A549 treated with Hydrocortisone at 1 μM for 4 hours (cell line): ENCODE results near the gene OR52I2. TPM values are rescaled to one million over a fixed set of nuclear protein-coding genes. Genes with fewer than 3 reads are reported as not detected.

ENCODE experiments used
- total RNA-seq: library from RNA; stranded (reverse); fragments of 200-300 nt; extraction: Qiagen RNA extraction; gene quantifications from 5 replicates; pipeline ENCODE4 v1.2.3, GENCODE V29; 2022

The OR52I2 gene
- not detected in 5 replicates for total RNA-seq

DNA sequence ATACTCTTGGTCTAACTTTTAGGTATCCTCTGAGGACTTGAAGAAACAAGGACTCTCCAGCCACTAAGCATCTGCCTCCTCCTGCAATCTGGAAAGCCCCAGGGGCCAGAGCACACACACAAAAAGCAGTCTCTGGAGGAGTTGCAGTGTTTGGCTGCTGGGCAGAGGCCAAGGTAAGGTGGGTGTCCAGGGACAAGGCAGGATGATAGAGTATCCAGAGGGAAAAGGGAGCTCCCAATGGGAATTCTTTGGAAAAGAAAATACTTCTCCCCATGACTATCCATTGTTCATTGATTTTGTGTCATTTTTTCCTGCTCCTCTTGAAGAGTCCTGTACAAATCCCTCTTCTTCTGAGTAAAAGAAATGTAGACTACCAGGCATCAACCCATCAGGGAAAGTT lies at the start of gene OR52I2:
OR52I2 (plus strand) TSS at position 301 of the 400 bp plus-strand sequence.

DNA sequence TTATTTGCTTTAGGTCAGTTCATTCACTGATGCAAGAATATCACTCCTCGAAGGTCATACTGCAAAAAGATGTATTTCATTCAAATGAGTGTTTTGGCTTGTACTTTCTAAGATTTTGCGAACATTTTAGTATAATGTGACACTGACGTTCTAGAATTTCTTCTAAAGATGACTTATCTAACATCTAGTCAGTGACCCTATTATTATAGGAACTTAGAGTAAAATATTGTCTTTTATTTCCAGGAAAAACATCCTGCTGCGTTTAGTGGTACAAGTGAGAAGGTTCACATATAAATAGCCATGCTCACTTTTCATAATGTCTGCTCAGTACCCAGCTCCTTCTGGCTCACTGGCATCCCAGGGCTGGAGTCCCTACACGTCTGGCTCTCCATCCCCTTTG lies 36.7 kb upstream of the OR52I2 start, which contains the start of gene OR52M1:
OR52M1 (plus strand) TSS at position 301 of the 400 bp plus-strand sequence; CDS start at position 301, 0 bp downstream.

DNA sequence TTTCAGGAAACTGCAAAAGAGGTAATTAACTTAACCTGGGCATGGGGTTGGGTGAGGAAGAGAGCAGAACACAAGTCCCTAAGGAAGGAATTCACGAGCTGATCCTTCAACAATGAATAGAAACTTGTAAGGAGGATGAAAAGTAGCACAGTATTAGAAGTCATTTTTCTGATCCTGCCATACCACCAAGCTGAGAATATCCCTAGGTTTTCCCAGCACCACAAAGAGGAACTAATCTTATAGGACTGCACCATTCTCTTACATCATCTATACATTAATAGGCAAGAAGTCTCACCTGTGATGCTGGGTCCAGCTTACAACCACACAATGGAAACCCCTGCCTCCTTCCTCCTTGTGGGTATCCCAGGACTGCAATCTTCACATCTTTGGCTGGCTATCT lies 12.2 kb downstream of the OR52I2 start, which contains the start of gene OR52I1:
OR52I1 (plus strand) TSS at position 301 of the 400 bp plus-strand sequence; CDS start at position 301, 0 bp downstream.

DNA sequence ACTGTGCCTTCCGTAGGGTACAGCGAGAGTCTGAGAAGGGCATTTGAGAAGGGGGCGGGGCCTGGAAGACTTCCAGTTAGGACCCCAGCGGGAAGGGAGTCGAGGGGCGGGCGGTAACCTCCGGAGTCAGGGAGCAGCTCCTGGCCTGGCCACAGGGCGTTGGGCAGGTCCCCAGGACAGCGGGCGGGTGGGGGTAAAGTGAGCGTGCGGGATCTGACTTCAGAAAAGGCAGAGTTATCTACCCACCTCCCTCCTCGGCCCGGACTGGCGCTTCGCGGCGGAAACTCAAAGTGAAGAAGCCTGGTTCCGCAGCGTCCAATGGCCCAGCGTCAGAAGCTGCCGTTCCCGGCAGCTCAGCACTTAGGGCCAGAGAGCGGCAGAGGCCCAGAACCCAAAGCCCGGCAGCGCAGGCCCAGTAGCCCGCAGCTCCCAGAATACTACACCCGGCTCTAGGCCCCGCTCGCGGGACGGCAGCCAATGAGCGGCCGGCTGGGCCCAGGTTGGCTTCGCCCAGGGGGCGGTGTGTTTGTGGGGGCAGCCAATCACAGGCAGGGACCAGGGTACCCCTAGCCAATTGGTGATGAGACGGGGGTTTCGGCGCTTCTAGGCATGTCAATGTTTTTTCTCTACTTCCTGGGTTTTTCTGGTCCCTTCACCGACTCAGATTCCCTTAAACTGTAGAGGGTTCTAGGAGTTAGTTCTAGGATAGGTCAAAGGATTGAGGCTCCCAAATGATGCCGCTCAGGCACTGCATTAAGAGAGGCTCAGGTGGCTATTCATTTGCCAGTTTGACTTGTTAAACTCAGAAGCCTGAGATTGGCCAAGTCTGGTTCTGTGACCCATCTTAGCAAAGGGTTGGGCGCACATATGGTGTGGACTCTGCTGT lies 26.5 kb downstream of the OR52I2 start, which contains the start of gene TRIM68:
TRIM68 (minus strand) TSS at position 451 of the 886 bp plus-strand sequence. CDS start 2,727 bp downstream, outside the sequence.

DNA sequence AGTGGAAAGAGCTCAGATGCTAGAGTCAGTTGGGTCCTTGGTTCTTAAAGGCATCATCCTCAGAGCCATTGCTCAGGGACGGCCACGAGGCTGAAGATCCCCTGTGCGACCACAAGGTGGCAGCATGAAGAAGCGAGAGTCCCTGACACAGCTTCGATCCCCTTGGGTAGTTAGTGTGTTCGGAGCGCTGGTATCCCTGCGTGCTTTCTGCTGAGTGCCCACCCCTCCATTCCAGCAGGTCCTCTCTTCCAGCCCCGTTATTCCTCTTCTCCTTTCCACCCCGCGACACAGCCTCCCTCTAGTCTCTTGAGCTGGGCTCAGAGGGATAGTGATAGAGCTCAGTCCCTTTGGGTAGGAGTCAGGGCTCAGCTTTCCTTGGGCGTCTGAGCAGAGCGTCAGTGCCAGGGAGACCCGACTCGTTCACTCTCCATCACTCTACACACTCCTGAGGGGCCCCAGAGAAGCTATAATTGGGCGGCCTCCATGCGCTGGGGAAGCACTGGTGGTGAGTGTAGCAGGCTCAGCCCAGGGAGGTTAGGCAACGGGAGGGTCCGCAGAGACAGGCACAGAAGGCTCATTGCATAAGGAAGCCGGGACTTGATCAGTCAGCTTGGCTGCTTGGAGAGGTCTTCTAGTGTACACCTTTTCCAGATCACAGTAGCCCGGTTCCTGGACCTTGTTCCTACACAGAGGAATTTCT lies 55.6 kb downstream of the OR52I2 start, which contains the start of gene OR51D1:
OR51D1 (plus strand) TSS at position 516 of the 700 bp plus-strand sequence. CDS start 2,314 bp downstream, outside the sequence.

Other genes starting within 250 kb of the OR52I2 start
- not detected in 5 replicates for gene OR52B4, start 213.4 kb upstream of the OR52I2 start, total RNA-seq
- gene TRIM21, start 188.0 kb upstream of the OR52I2 start, total RNA-seq, result 21.1 to 22.7 TPM (median 22.6 TPM) in 5 replicates
- not detected in 5 replicates for gene OR52K2, start 132.4 kb upstream of the OR52I2 start, total RNA-seq
- not detected in 5 replicates for gene OR52K1, start 99.1 kb upstream of the OR52I2 start, total RNA-seq
- not detected in 5 replicates for gene OR52M1, start 36.6 kb upstream of the OR52I2 start, total RNA-seq
- not detected in 5 replicates for gene OR52I1, start 12.3 kb downstream of the OR52I2 start, total RNA-seq
- 7.1 to 13.2 TPM (median 9.3 TPM) in 5 replicates for gene TRIM68, start 26.5 kb downstream of the OR52I2 start, total RNA-seq
- gene OR51D1, start 55.7 kb downstream of the OR52I2 start, total RNA-seq, result not detected in 5 replicates
- not detected in 5 replicates for gene OR51E1, start 62.2 kb downstream of the OR52I2 start, total RNA-seq
- gene OR51E2, start 116.1 kb downstream of the OR52I2 start, total RNA-seq, result not detected in 5 replicates
- not detected in 5 replicates for gene MMP26, start 123.0 kb downstream of the OR52I2 start, total RNA-seq
- not detected in 5 replicates for gene OR51F1, start 188.2 kb downstream of the OR52I2 start, total RNA-seq
- not detected in 5 replicates for gene OR52R1, start 222.6 kb downstream of the OR52I2 start, total RNA-seq
- not detected in 5 replicates for gene OR51F2, start 239.6 kb downstream of the OR52I2 start, total RNA-seq